A549 treated with RU486 at 1 μM for 4 hours (cell line): ENCODE data around the gene HIBCH. TPM values are rescaled to one million over a fixed set of nuclear protein-coding genes. Genes with fewer than 3 reads are reported as not detected.

ENCODE experiments used
- total RNA-seq: library from RNA; stranded (reverse); fragments of 200-300 nt; extraction: Qiagen RNA extraction; gene quantifications from 5 replicates; pipeline ENCODE4 v1.2.3, GENCODE V29; 2022; ENCODE audit warnings: low read depth

HIBCH gene, protein sequence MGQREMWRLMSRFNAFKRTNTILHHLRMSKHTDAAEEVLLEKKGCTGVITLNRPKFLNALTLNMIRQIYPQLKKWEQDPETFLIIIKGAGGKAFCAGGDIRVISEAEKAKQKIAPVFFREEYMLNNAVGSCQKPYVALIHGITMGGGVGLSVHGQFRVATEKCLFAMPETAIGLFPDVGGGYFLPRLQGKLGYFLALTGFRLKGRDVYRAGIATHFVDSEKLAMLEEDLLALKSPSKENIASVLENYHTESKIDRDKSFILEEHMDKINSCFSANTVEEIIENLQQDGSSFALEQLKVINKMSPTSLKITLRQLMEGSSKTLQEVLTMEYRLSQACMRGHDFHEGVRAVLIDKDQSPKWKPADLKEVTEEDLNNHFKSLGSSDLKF
- 12.4 to 16.1 TPM (median 16.0 TPM) in 5 replicates for total RNA-seq

DNA sequence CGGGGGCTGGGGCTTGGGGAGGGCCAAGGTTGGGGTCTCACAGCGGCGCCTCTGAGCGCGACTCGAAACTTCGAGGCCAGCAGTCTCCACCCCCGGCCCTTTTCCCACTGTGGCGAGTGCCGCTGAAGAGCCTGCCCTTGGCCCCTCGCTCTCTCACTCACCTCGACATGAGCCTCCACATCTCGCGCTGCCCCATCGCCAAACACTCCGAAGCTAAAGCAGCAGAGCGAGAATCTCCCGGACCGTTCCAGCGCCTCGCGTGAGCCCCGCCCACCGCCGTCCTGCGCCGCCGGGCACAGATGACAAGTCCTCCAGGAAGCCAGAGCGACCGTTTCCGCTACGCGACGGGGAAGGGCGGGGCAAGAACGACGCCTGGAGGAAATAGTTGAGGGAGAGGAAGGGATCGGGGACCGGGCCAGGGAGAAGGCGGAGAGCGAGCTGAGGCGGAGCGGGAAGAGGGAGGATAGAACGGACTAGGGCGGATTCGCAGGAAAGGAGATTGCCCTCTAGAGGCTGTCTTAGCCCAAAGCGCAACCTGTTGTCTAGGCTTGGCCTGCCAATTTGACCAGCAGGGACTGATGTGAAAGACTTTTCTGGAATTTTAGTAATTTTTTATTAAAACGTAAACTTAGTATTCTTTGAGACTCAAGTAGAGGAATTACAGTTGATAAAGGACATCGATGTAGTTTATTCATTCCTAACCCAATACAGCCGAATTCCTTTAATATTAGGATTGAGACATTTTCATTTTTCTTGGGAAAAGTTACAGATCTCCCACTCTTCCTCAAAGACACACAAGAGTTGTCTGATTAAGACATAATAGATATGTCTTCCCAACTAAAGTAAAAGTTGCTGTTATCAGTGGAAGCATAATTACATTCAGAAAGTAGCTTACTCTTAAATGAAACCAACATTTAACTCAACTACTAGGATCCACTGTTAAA is at the start of gene HIBCH:
Gene HIBCH (minus strand): TSS at position 272 of the 944 bp plus-strand sequence. CDS start 76 bp downstream, at position 196.

DNA sequence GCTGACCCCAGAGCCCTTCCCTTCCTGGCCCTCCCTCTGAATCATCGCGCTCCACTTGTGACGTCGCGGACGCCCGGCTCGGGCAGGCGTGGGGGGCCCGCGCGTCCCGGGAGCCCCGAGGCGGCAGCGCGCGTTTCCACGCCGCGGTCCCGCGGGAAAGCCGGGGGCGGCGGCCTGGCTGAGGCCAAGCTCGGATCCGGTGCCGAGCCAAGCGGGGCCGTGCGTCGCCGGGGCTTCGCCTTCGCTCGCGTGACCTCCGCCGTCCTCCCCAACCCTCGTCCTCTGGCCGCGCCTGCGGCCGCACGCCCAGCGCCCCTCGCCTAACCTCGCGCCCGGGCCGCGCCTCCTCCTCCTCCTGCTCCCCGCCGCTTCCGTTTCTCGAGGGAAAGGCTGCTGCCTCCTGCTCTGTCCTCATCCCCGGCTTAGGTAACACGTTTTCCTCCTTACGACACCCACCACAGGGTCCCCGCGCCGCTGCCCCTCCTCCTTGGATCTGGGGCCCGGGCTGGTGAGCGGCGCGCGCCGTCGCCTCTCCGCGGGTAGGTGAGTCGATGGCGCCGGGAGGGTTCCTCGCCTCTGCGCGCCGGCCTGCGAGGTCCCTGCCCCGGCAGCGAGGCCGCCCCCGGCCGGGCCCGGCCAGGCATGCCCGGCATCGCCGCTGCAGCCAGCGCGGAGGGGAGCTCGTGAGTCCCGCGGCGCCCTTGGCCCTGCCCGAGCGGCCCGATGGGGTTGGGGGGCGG is 24.1 kb upstream of the HIBCH start, which contains the start of gene INPP1:
Gene INPP1 (plus strand): TSS at position 54 of the 740 bp plus-strand sequence. CDS start 16,514 bp downstream, outside the sequence.

Other genes starting within 250 kb of the HIBCH start
- gene INPP1, start 23.8 kb upstream of the HIBCH start, total RNA-seq: 24.5 to 29.4 TPM (median 26.3 TPM) in 5 replicates
- gene MFSD6, start 88.5 kb upstream of the HIBCH start, total RNA-seq: 15.8 to 26.3 TPM (median 23.1 TPM) in 5 replicates
- 3.5 to 7.6 TPM (median 7.1 TPM) in 5 replicates for gene NEMP2, start 214.9 kb upstream of the HIBCH start, total RNA-seq